ENCODE data around the gene CCDC34.

DNA sequence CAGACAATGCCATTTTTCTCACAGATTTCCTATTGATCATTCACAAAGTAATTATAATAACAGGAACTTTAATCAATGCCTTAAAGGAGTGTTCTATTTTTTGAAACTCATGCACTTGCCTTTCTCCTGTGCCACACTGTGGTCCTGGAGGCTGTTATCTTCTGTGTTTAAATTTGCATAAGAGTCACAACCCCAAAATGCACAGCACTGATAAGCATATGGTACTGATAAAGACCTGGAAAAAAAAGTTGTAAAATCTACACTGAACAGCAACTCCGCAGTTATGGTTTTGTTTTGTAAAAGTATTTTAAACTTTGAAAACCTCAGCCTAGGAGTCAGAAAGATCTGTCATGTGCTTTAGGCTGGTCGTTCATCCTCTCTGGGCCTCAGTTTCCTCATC is 9.1 kb upstream of the CCDC34 start:
- no peak for TF ChIP-seq CTCF (conservative IDR thresholded peaks at IDR 0.05; ENCODE audit: low read length)
- no peak for TF ChIP-seq EZH2phosphoT487 (IDR thresholded peaks at IDR 0.05; ENCODE audit: borderline replicate concordance)
